ENCODE data around the gene DNAJB8. TPM values are rescaled to one million over a fixed set of nuclear protein-coding genes. Genes with fewer than 3 reads are reported as not detected.

The DNAJB8 gene
- total RNA-seq, 1 donor from 2014 or later: not detected

DNA sequence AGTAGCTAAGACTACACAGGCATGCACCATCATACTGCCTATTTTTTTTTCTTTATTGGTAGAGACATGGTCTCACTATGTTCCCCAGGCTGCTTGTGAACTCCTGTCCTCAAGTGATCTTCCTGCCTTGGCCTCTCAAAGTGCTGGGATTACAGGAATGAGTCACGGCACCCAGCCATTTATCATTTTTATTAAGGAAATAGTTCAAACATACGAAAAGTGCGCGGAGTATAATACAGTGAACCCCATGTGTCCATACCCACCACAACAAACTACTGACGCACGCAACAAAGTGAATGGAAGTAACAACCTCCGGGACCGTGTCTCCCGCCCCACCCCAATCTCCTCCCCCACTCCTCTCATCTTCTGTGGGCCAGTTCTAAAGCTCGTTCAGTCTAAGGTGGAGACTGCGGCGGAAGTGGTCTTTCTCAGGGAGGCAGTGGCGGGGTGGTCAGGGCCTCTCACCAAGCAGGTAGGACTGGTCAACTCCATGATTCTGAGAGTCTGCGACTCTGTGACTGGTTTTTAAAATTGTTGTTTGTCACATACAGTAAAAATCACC, 42.1 kb downstream of the DNAJB8 start:
- no peak for DNase-seq

DNA sequence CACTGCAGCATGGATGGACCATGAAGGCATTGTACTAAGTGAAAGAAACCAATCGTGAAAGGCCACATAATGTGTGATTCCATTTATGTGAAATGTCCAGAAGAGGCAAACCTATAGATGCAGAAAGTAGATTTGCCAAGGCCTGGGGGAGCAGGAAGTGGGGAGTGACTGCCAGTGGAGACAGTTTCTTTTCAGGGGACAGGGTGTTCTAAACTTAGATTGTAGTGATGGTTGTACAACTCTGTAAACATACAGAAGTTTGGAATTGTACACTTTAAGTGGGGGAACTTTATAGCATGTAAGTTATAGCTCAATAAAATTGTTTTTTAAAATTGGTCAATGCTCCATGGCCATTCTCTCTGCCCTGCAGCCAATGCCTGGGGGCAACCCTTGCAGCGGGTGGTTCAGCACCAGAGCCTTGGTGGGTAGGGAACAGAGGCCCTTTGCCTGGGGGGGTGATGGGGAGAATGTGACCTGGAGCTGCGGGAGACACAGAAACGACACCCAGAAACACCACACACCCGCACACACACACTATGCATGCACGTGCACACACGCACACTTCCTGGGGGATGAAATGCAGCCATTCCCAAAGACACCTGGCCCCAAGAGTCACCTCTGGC, 43.1 kb downstream of the DNAJB8 start:
- no peak for DNase-seq

DNA sequence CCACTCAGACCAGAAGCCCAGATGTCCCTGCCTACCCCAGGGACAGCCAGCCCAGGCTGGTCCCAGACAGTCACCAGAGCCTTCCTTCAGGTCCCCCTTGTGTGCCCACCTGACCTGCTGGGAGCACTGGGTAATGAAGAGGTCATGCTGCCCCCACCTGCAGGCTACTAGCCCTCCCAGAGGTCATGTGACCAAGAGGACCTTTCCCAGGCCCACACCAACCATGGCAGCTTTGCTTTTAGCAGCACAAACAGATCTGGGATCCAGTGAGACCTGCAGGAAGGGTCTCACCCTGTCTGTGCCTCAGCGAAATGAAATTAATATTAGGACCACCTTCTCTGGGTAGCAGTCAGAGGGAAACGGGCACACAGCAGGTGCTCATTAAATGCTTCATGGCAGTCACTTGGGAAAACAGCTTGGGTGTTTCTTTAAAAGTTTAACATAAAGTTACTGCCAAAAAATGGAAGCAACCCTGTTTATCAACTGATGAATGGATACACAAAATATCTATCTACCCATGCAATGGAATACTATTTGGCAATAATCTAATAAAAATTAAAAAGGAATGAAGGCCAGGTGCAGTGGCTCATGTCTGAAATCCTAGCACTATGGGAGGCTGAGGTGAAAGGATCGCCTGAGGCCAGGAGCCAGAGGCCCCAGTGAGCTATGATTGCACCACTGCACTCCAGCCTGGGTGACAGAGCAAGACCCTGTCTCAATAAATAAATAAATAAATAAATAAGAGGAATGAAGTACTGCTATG, 43.7 kb downstream of the DNAJB8 start:
- no peak for DNase-seq

DNA sequence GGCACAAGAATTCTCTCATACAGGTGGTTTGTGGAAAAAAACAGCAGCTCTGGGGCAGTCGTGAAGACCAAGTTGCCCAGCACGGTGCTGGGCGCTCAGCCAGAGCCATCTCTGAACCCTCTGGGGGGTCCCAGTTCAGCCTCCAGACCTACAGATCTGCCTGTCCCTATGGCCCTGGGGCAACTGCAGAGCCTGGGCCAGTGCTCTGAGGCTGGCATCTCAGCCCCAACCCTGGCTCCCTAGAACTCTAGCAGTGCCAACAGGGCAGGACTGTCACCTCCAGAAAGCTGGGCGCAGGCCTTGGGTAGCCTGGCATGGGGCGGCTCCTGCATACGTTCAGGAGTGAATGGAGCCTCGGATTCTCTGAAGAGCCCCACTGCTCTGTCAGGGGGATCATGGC, 44.7 kb downstream of the DNAJB8 start:
- DNase-seq: no peak

DNA sequence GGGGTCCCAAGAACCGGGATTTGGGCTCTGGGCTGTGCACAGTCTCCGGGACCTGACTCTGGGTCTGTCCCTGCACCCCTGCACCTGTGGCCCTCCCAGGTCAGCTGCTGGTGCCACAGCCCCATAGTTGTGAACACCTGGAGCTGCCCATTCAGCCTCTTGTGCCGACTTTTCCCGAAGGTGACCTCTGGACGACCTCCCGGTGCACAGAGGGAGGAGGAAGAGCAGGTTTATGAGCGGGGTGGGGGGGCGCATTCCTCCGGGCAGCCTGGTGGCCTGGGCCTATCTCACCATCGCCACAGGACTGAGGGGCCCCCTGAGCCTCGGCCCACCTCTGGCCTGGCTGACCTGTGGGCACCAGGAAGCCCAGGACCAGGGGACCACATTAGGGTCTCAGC, 45.3 kb downstream of the DNAJB8 start:
- no peak for DNase-seq

DNA sequence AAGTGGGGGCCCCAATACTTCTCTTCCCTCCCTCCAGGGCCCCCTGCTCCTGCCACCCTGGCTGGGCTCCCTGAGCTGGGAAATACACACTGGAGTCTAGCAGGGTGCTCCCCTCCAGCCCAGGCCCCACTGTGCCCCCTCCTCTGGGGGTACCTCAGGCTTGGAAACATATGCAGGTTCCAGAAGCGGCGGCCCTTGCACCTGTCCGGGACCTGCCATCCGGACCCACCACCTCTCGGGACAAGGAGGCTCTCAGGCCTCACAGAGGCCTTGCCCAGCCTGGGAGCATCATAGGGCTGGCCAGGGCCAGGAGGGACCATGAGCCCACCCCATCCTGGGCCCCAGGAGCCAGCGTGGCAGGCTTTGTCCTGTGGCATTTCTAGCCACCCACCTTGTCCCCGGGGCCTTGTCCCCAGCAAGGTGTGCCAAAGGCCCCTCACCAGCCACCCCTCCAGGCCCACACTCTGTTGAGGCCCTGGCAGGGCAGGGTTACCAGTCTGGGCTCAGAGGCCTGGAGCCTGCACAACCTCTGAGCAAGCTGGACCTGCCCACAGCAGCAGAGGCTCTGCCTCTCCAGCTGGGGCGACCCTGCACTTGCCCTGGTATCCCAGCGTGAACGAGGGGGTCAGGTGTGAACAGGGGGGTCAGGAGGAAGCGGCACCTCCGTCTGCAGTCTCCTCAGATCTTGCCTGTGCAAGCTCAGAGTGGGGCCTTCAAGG, 45.8 kb downstream of the DNAJB8 start:
- no peak for DNase-seq

DNA sequence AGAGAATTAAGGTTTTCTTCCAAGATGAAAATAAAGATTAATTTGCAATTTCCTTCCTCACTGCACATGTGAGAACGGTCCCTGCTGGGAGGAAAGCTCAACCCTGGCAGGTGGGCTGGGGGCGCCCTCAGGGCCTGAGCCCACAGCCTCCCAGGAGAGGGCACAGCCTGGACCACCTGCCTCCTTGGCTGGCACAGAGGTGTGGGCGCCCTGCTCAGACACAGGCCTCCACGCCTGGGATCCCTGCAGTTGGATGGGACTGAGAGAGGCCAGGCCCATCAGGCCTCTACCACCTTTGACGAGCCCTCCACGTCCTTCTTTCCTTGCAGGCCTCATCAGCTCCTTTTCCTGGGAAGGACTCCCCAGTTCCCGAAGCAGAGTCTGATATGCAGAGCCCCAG, 46.4 kb downstream of the DNAJB8 start:
- DNase-seq: no peak

DNA sequence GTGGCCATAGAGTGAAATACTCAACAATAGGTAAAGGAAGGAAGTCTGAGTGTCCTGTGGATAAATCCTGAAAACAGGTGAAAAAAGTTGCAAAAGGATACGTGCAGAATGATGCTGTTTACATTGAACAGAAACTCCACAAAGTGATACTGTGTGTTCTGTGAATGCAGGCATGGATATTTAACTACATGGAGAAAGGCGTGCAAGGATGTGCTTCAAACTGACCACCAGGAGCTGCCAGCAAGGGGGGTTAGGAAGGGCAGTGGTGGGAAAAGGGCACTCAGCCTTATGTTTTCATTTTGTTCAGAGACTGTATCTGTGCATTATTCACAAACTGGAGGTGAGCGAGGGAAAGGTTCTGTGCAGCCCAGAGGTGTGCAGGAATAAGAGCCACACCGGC, 47.4 kb downstream of the DNAJB8 start:
- DNase-seq: no peak

DNA sequence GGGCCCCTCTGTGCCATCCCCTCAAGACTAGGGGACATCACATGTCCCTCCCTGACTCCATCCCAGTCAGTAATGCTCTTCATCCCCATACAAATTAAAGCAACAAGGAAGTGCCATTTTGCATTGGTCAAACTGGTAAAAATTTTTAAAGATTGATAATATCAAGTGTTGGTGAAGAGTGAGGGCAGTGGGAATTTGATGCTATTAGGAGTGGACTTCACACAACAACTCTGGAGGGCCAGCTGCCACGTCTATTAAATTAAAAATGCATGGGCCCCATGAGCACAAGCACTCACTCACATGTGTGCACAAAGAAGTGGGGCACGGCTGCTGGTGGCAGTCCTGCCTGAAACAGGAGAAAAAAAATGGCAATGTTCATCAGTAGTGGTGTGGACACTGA, 47.8 kb downstream of the DNAJB8 start:
- DNase-seq: no peak

DNA sequence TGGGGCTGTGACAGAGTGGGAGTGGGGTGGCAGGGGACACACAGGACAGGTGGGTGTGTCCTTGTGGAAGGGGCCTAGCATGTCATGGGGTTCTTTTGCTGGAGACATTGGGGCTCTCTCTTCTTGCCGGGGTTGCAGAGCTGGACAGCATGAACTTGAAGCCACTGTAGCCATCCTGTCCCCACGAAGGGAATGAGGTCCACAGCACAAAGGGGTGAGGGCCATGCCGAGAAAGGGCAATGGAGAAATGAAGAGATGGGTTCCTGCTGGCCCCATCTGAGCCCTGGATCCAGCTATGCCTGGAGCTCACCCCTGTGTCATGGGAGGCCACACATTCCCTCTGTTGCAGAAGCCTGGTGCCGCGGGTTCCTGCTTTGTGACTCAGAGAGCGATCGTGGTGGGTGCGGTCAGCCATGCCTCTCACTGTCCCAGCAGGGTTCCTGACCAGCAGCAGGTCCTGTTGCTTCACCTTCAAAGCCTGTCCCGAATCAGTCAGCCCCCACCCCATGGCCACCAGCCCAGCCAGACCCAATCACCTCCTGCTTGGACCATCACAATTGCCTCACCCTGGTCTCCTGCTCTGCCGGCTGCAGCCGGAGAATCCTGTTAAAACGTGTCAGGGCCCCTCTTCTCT, 50.0 kb downstream of the DNAJB8 start:
- no peak for DNase-seq

DNA sequence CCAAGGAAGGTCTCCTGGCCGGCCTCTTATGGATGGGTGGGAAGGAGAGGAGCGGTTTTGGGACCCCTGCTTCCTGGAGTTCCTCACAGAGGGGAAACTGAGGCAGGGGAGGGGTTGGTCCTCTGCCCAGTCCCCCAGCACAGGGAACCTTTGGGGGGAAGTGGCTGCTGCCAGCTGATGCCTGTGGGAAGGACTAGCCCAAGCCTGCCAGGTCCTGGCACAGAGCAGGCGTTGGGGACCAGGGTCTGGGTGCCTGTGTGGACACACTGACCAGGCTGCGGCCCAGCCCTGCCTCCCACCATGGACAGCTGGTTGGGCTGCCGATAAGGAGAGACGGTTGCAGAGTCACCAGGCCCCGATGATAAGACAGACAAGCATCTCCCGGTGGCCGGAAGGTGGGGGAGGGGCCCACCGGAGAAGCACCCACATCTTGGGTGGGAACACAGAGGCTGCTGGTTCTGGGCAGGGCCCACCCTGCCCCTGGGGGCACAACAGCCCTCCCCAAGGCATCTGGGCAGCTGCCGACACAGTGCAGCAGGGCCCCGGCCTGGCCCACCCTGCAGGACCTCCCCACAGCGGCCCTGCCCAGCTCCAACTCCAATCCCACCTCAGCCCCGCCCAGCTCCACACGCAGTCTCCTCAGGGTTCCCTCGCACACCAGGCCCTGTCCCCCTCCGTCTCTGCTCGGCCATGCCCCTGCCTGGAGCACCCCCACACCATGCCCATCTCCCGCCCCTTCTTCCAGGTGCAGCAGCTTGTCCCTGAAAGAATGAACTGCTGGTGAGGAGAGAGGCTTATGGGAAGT, 50.7 kb downstream of the DNAJB8 start:
- no peak for DNase-seq

DNA sequence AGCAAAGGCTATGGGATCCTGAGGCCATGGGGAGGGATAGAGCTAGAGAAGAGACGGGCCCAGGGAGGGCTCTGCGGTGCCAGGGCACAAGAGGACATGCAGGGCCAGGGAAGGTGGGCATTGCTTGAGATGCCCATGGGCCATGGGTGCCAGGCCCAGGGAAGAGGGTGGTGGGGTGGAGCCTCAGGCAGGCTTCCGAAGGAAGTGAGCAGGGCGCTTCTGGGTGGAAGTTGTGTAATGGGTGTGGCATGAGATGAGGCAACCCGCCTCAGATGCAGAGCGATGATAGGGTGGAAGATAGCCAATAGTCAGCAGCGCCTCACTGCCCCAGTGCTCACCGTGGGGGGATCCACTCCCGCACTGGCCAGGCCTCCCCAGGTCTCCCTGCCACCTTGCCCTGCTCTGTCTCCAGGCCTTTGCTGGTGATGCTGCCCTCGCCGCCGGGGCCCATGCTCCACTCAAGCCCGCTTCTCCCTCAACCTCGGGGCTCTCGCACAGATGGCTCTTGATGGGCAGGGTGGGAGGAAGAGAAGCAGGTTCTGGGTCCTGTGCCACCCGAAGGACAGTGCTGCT, 51.4 kb downstream of the DNAJB8 start:
- DNase-seq: no peak

DNA sequence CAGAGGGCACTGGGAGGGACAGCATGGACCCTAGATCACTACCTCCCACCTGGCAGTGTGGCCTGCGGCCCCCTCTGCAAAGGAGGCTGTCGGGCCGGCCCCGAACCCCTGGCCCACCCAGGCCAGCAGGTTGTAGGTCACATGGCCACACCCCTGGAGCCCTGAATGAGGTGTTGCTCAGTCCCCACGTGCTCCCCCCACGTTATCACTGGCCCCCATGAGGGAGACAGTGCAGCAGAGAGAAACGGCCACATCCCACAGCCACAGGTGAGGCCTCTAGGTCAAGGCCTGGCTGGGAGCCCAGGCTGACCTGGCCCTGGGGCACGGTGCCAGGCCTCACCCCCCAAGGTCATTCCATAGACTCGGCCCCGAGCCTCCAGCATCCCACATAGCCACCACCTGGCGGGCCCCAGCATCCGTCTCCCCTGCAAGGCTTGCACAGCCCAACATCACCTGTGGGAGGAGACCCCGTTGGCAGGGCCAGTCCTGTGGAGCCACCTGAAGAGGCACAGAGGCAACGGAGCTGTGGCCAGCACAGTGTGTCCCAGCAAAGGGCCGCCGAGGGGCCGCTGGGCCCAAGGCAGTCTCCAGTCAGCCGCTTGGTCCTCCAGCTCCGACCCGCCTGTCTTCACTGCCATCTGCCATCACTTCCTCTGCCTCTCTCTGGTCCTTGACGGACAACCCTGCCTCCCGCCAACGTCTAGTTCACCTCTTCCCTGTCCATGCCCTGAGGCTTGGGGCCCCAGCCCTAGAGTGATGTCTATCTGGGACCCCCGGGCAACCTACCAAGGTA, 53.1 kb downstream of the DNAJB8 start:
- no peak for DNase-seq

DNA sequence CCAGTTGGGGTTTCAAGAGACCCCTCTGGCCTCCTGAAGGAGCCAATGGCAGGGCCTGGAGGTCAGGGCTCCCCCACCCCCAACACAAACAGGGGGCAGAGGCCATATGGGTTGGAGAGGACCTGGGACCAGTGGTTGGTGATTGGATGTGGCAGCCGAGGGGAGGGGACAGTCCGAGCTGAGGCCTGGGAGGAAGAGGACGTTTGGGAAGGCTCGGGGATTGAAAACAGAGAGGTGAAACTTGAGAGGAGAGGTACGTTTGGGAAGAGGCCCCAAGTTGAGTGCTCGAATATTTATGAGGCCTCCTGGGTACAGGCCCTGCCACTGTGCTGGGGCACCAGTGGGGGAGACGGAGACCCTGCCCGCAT, 53.7 kb downstream of the DNAJB8 start:
- no peak for DNase-seq

Other genes starting within 250 kb of the DNAJB8 start
- 12.9 and 25.0 TPM in 2 replicates for gene GATA2, start 26.3 kb upstream of the DNAJB8 start, total RNA-seq
- 458 and 572 TPM in 2 replicates for gene RPN1, start 183.9 kb upstream of the DNAJB8 start, total RNA-seq